GM18505 (cell line): ENCODE measurements around the gene DENND4A.
"Not testable (repeated sequence)": the region's sequence is repeated elsewhere in the genome, so short reads cannot be mapped to it uniquely, and the experiment has no call there.

Source experiments
- ATAC-seq: cut with Tn5 transposase; IDR thresholded peaks from one replicate; pipeline ENCODE4 v1.9.1; 2021; ENCODE audit not compliant: unreplicated experiment
- POLR2A ChIP-seq: IDR thresholded peaks from 4 replicates; pipeline ENCODE4 v1.6.1; 2011; ENCODE audit warnings: borderline replicate concordance; ENCODE audit not compliant: insufficient read depth, insufficient read length; ENCODE audit errors: extremely low read depth

Gene DENND4A

GRCh38 chr15:65789105-65789504 is 3.0 kb downstream of the DENND4A start:
- ATAC-seq = no peak
- no peak for TF ChIP-seq POLR2A

- ATAC-seq = no peak
These were observed 4.8 kb downstream of the DENND4A start for GRCh38 chr15:65787260-65787659.

GRCh38 chr15:65785151-65785550 is 6.9 kb downstream of the DENND4A start:
- TF ChIP-seq POLR2A = no peak

More at GRCh38 chr15:65787260-65787659, 4.8 kb downstream of the DENND4A start:
- TF ChIP-seq POLR2A = no peak

GRCh38 chr15:65783872-65784271 is 8.2 kb downstream of the DENND4A start:
- TF ChIP-seq POLR2A = no peak
- ATAC-seq = no peak

More at GRCh38 chr15:65785151-65785550, 6.9 kb downstream of the DENND4A start:
- ATAC-seq = no peak

- no peak for TF ChIP-seq POLR2A
- ATAC-seq = no peak
These were observed 10.0 kb downstream of the DENND4A start for GRCh38 chr15:65782096-65782495.

GRCh38 chr15:65778701-65779100 is 13.4 kb downstream of the DENND4A start:
- ATAC-seq = not testable (repeated sequence)

GRCh38 chr15:65778269-65778668 is 13.8 kb downstream of the DENND4A start:
- TF ChIP-seq POLR2A = no peak

GRCh38 chr15:65777843-65778242 is 14.2 kb downstream of the DENND4A start:
- no peak for TF ChIP-seq POLR2A
- no peak for ATAC-seq

More at GRCh38 chr15:65778269-65778668, 13.8 kb downstream of the DENND4A start:
- no peak for ATAC-seq

- no peak for ATAC-seq
- TF ChIP-seq POLR2A = no peak
These were observed 15.0 kb downstream of the DENND4A start for GRCh38 chr15:65777053-65777452.

GRCh38 chr15:65773386-65774111 is 18.5 kb downstream of the DENND4A start:
- no peak for TF ChIP-seq POLR2A
- no peak for ATAC-seq

GRCh38 chr15:65772930-65773329 is 19.2 kb downstream of the DENND4A start:
- TF ChIP-seq POLR2A = no peak
- no peak for ATAC-seq

GRCh38 chr15:65771870-65772269 is 20.2 kb downstream of the DENND4A start:
- TF ChIP-seq POLR2A = no peak
- no peak for ATAC-seq

- ATAC-seq = no peak
- TF ChIP-seq POLR2A = no peak
These were observed 22.6 kb downstream of the DENND4A start for GRCh38 chr15:65769482-65769881.

- no peak for TF ChIP-seq POLR2A
- ATAC-seq = no peak
These were observed 24.2 kb downstream of the DENND4A start for GRCh38 chr15:65767895-65768294.

- TF ChIP-seq POLR2A = no peak
These were observed 24.9 kb downstream of the DENND4A start for GRCh38 chr15:65767264-65767595.

More at GRCh38 chr15:65767264-65767595, 24.9 kb downstream of the DENND4A start:
- ATAC-seq = no peak
